Neural progenitor cell (in vitro differentiated cells): ENCODE results near the gene ZNF469. TPM values are rescaled to one million over a fixed set of nuclear protein-coding genes. Genes with fewer than 3 reads are reported as not detected.

Experiments used
- DNase-seq: peaks from one replicate; pipeline ENCODE4 v3.0.0-alpha.2; 2016; ENCODE audit warnings: low spot score
- H2AFZ ChIP-seq: fragments of 200-600 bp; sonication (generic); replicated peaks from 2 replicates; pipeline ENCODE4 v1.6.1; 2016; ENCODE audit warnings: antibody characterized with exemption
- H3F3A ChIP-seq: fragments of 200-600 bp; sonication (generic); 2 replicates; pipeline ENCODE4 v1.6.1; 2016; ENCODE audit warnings: antibody characterized with exemption, low read depth
- H3K27ac ChIP-seq: fragments of 200-600 bp; sonication (generic); 2 replicates; pipeline ENCODE4 v1.5.1; 2016; ENCODE audit warnings: mild to moderate bottlenecking
- H3K27me3 ChIP-seq: fragments of 200-600 bp; sonication (generic); 2 replicates; pipeline ENCODE4 v1.6.1; 2016; ENCODE audit warnings: mild to moderate bottlenecking, moderate library complexity
- H3K36me3 ChIP-seq: fragments of 200-600 bp; sonication (generic); 2 replicates; pipeline ENCODE4 v1.5.1; 2016
- H3K4me1 ChIP-seq: fragments of 200-600 bp; sonication (generic); 2 replicates; pipeline ENCODE4 v1.6.1; 2016; ENCODE audit warnings: mixed run types
- H3K4me2 ChIP-seq: fragments of 200-600 bp; sonication (generic); 2 replicates; pipeline ENCODE4 v1.6.1; 2016
- H3K4me3 ChIP-seq: fragments of 200-600 bp; sonication (generic); 2 replicates; pipeline ENCODE4 v1.5.1; 2016
- H3K79me2 ChIP-seq: fragments of 200-600 bp; sonication (generic); 2 replicates; pipeline ENCODE4 v1.6.1; 2016; ENCODE audit warnings: low read depth
- H3K9ac ChIP-seq: fragments of 200-600 bp; sonication (generic); 2 replicates; pipeline ENCODE4 v1.6.1; 2016
- H3K9me3 ChIP-seq: fragments of 200-600 bp; sonication (generic); 2 replicates; pipeline ENCODE4 v1.5.1; 2016; ENCODE audit warnings: low read depth
- H4K20me1 ChIP-seq: fragments of 200-600 bp; sonication (generic); 2 replicates; pipeline ENCODE4 v1.6.1; 2016; ENCODE audit warnings: low read depth
- H3K27ac Mint-ChIP-seq: 3 replicates; pipeline ENCODE4 v1.8.0; 2021; ENCODE audit warnings: mixed read lengths
- H3K27me3 Mint-ChIP-seq: 2 replicates; pipeline ENCODE4 v1.8.0; 2022; ENCODE audit warnings: low read depth, mild to moderate bottlenecking, inconsistent platforms, moderate library complexity, mixed read lengths; ENCODE audit not compliant: insufficient read depth
- H3K36me3 Mint-ChIP-seq: 3 replicates; pipeline ENCODE4 v1.8.0; 2021; ENCODE audit warnings: mixed read lengths
- H3K4me1 Mint-ChIP-seq: 3 replicates; pipeline ENCODE4 v1.8.0; 2021; ENCODE audit warnings: mixed read lengths
- H3K4me3 Mint-ChIP-seq: 3 replicates; pipeline ENCODE4 v1.8.0; 2021; ENCODE audit warnings: mild to moderate bottlenecking, moderate library complexity, mixed read lengths
- H3K9me3 Mint-ChIP-seq: 3 replicates; pipeline ENCODE4 v1.8.0; 2020; ENCODE audit warnings: mixed read lengths
- CTCF ChIP-seq: fragments of 200-600 bp; sonication (generic); IDR thresholded peaks from 2 replicates; pipeline ENCODE4 v1.5.1; 2017; ENCODE audit warnings: antibody characterized with exemption, mild to moderate bottlenecking
- EZH2 ChIP-seq: fragments of 200-600 bp; sonication (generic); IDR thresholded peaks from 2 replicates; pipeline ENCODE4 v1.6.1; 2017; ENCODE audit warnings: antibody characterized with exemption, mild to moderate bottlenecking, moderate library complexity
- EZH2phosphoT487 ChIP-seq: fragments of 200-600 bp; sonication (generic); IDR thresholded peaks from 2 replicates; pipeline ENCODE4 v1.6.1; 2017; ENCODE audit warnings: antibody characterized with exemption
- total RNA-seq: library from RNA; depleted of rRNA; stranded (reverse); fragments of >200 nt; gene quantifications from 2 replicates; pipeline ENCODE4 v1.2.3, GENCODE V29; 2015; ENCODE audit warnings: low replicate concordance

The ZNF469 gene
- total RNA-seq, 1 donor from 2014 or later: 0.02 TPM

- H3K36me3 ChIP-seq: no peaks in the 10 kb centered on the region
- no peaks in the 10 kb centered on the region for H3K27me3 ChIP-seq
- no peaks in the 10 kb centered on the region for H3K79me2 ChIP-seq
- H3K4me1 ChIP-seq: no peaks in the 10 kb centered on the region
- H3K9me3 ChIP-seq: no peaks in the 10 kb centered on the region
- Mint-ChIP-seq H3K36me3 (no peaks in the 10 kb centered on the region), H3K27me3 (peaks cover 9% of the 10 kb centered on the region), H3K9me3 (no peaks in the 10 kb centered on the region), H3K4me3 (no peak overlapping the region), H3K4me1 (peaks cover 16% of the 10 kb centered on the region), H3K27ac (peak overlapping the region; percentile 75)
- no peaks in the 10 kb centered on the region for H4K20me1 ChIP-seq
- no peak overlapping the region for H3K9ac ChIP-seq
- TF ChIP-seq EZH2 (no peak), EZH2phosphoT487 (no peak), CTCF (peak; percentile 26)
- no peak overlapping the region for H2AFZ ChIP-seq
- H3F3A ChIP-seq: no peaks in the 10 kb centered on the region
- DNase-seq: peak; percentile 38
- H3K27ac ChIP-seq: no peak overlapping the region
- H3K4me3 ChIP-seq: no peak overlapping the region
- no peak overlapping the region for H3K4me2 ChIP-seq
Measured at GRCh38 chr16:88403794-88404581, 21.2 kb downstream of the ZNF469 start.

DNA sequence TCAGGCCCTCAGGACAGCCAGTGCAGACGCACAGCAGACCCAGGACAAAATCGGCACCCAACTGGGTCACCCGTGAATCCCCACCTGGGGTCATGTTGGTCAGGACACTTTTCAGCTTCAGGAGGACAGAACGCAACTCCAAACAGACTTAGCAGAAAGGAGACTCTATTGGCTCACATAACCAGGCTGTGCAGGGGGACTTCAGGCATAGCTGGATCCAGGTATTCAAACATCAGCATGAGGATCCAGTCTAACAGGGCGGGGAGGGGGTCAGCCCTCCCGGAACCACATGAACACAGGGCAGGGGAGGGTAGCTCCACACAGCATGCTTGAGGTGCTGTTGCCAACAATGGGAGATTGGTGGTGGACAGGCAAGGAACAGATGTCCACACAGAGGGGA is 22.0 kb downstream of the ZNF469 start:
- Histone ChIP-seq H3K4me2 (no peak overlapping the region), H3K79me2 (no peaks in the 10 kb centered on the region), H4K20me1 (no peaks in the 10 kb centered on the region), H2AFZ (no peak overlapping the region), H3K9me3 (no peaks in the 10 kb centered on the region), H3K27me3 (no peaks in the 10 kb centered on the region), H3K36me3 (no peaks in the 10 kb centered on the region), H3K4me1 (no peaks in the 10 kb centered on the region), H3K9ac (no peak overlapping the region), H3K27ac (no peak overlapping the region), H3K4me3 (no peak overlapping the region), H3F3A (no peaks in the 10 kb centered on the region)
- H3K27me3 Mint-ChIP-seq: peaks cover 9% of the 10 kb centered on the region
- no peak for DNase-seq
- H3K36me3 Mint-ChIP-seq: no peaks in the 10 kb centered on the region
- H3K4me1 Mint-ChIP-seq: peaks cover 19% of the 10 kb centered on the region
- no peaks in the 10 kb centered on the region for H3K9me3 Mint-ChIP-seq
- peak overlapping the region; percentile 75 for H3K27ac Mint-ChIP-seq
- H3K4me3 Mint-ChIP-seq: no peak overlapping the region
- TF ChIP-seq EZH2 (no peak), EZH2phosphoT487 (no peak), CTCF (no peak)

- no peak for DNase-seq
- Mint-ChIP-seq H3K27ac (peak overlapping the region; percentile 75), H3K27me3 (peaks cover 12% of the 10 kb centered on the region), H3K9me3 (no peaks in the 10 kb centered on the region), H3K4me3 (no peak overlapping the region), H3K36me3 (no peaks in the 10 kb centered on the region), H3K4me1 (peaks cover 19% of the 10 kb centered on the region)
- no peaks in the 10 kb centered on the region for H3K9me3 ChIP-seq
- no peak overlapping the region for H2AFZ ChIP-seq
- no peak overlapping the region for H3K4me2 ChIP-seq
- no peaks in the 10 kb centered on the region for H3K36me3 ChIP-seq
- no peaks in the 10 kb centered on the region for H3K79me2 ChIP-seq
- no peaks in the 10 kb centered on the region for H4K20me1 ChIP-seq
- no peak overlapping the region for H3K9ac ChIP-seq
- no peaks in the 10 kb centered on the region for H3F3A ChIP-seq
- TF ChIP-seq CTCF (no peak), EZH2phosphoT487 (no peak), EZH2 (no peak)
- H3K4me3 ChIP-seq: no peak overlapping the region
- H3K27ac ChIP-seq: no peak overlapping the region
- no peaks in the 10 kb centered on the region for H3K4me1 ChIP-seq
- H3K27me3 ChIP-seq: no peaks in the 10 kb centered on the region
Measured at GRCh38 chr16:88405216-88406060, 22.7 kb downstream of the ZNF469 start.
